Germinal center (tissue), 1 donor: ENCODE data around the gene KCNQ4.
A peak's percentile ranks its signal among the peaks of the same experiment; 100 is the strongest.

Source experiments
- DNase-seq: peaks from one replicate; pipeline ENCODE4 v3.0.0; 2012; ENCODE audit warnings: mixed read lengths, low spot score

The KCNQ4 gene

GRCh38 chr1:40783001-40783905 is at the start of gene KCNQ4:
KCNQ4 (plus strand) TSS chr1:40783787; CDS start chr1:40784094, 307 bp downstream.
- peak; percentile 40 for DNase-seq

GRCh38 chr1:40734882-40735628 is 48.5 kb upstream of the KCNQ4 start:
- DNase-seq: no peak

- no peak for DNase-seq
Observed at GRCh38 chr1:40736085-40736531, 47.5 kb upstream of the KCNQ4 start.

GRCh38 chr1:40738831-40739230 is 44.8 kb upstream of the KCNQ4 start:
- no peak for DNase-seq

- DNase-seq: no peak
Observed at GRCh38 chr1:40739455-40740008, 44.1 kb upstream of the KCNQ4 start.

DNA sequence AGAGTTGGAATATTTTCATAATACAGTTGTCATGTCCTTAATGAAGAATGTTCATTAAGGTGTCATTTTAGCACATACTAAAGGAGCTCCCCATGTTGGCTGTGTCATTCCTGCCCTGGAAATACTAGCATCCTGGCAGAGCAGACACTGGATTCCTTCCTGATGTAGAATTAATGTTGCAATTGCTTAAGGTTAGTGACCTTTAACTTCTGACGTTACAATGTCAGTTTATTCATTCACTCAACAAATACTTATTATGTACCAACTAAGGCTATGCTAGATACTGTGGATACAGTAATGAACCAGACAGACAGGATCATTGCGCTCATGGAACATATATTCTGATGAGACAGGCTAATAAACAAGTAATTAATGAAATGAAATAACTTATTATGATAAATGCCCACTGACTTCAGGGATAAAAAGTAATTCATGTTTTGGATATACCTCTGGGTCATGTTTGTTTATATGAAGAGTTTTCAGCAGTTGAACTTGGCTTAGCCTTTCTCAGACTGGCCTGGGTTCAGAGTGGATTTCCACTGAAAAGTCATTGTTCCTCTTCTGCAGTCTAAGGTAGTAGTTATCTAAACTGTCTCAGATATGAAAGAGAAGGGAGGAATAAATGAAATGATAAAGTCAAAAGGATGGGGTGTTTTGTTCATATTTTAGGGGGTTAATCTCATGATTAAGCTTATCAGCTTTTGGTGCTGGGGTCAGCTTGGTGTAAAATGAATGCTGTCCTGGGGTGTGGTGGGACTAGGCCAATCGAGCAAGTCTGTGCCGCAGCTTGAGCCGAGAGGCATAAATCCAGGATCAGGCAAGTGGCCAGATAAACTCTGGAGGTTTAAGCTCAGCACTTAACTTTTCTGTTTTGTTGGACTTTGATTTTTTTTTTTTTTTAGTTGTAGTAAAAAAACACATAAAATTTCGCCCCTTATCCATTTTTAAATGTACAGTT is 43.3 kb upstream of the KCNQ4 start:
- no peak for DNase-seq

DNA sequence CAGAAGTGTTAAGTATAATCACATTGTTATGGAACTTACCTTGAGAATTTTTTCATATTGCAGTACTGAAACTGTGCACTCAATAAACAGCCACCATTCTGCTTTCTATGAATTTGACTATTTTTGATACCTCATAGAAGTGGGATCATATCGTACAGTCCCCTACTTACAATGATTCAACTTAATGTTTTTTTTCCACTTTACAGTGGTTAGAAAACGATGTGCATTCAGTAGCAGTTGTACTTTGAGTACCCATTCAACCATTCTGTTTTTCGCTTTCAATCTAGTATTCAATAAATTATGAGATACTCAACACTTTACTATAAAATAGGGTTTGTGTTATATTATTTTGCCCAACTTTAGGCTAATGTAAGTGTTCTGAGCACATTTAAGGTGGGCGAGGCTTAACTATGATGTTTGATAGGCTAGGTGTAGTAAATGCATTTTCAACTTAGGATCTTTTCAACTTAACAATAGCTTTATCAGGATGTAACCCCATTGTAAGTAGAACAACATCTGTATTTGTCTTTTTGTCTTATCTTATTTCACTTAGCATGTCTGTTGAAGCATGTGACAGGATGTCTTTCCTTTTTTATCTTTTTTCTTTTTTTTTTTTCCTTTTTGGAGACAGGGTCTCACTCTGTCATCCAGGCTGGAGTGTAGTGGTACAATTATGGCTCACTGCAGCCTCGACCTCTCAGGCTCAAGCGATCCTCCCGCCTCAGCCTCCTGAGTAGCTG is 42.4 kb upstream of the KCNQ4 start:
- no peak for DNase-seq

GRCh38 chr1:40742363-40743061 is 41.1 kb upstream of the KCNQ4 start:
- DNase-seq: no peak

DNA sequence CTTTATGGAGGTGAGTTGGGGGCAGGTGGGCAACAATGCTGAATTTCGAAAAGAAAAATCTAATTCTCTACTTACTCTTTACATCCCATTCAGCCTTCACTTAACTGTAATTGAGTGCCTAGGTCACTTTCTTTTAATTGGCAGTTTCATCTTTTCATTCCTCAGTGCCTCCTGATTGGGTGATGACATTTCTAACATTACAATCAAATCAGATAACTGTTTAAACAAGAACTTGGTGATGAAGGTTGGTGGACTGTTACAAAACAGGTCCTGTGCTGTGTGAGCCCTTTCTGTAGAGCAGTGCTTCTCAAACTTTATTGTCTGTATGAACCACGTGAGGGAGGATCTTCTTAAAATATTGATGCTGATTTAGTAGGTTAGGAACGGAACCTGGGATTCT is 40.1 kb upstream of the KCNQ4 start:
- DNase-seq: no peak

- DNase-seq: no peak
Observed at GRCh38 chr1:40743860-40744259, 39.7 kb upstream of the KCNQ4 start.

DNA sequence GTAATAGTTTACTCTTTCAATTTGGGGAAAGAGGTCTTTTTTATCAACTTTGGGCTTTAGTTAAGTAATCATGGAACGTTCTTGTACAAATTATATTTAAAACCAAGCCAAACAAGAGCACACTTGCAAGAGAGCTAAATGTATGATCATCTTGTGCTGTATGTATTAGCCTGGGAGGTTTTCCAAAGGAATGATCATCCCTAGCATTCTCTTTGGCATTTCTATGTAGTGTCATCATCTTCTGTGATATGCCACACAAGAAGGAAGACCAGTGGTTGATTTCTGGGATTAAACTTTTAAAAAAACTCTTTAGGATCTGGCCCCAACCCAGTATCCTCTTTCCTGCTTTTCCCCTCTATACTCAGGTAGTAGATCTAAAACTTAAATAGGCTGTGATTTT is 38.4 kb upstream of the KCNQ4 start:
- DNase-seq: no peak

DNA sequence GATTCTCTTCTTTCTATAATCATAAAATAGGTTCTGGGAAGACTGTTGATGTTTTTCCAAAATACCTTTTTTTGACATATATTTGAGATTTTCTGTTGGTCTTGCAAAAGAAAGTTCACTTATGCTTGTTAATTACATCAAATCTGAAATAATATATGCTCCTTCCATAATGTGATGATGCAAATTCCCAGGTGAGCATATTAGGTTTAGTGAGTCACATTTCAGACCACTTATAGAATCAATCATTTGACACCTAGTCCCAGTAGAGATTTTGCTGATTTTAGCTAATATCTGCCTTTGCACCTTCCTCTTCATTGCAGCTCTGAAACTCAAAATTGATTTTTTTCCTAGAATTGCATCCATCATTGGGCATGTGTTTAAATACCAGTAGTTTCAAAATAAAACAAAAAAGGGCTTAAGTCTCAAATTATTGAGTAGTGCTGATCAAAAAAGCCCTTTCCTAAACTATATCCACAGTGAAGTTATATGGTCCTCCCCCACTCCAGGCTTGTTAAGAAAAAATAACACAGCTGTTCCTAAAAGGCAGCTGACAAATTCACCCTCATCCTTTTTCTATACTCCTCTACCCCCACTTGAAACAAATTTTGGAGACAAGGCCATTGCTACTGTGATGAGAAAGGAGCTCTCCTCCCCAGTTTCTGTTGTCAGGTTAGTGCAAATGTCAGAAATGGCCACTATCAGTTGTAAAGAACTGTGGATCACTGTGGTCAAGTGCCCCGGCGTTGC is 37.1 kb upstream of the KCNQ4 start:
- DNase-seq: no peak

DNA sequence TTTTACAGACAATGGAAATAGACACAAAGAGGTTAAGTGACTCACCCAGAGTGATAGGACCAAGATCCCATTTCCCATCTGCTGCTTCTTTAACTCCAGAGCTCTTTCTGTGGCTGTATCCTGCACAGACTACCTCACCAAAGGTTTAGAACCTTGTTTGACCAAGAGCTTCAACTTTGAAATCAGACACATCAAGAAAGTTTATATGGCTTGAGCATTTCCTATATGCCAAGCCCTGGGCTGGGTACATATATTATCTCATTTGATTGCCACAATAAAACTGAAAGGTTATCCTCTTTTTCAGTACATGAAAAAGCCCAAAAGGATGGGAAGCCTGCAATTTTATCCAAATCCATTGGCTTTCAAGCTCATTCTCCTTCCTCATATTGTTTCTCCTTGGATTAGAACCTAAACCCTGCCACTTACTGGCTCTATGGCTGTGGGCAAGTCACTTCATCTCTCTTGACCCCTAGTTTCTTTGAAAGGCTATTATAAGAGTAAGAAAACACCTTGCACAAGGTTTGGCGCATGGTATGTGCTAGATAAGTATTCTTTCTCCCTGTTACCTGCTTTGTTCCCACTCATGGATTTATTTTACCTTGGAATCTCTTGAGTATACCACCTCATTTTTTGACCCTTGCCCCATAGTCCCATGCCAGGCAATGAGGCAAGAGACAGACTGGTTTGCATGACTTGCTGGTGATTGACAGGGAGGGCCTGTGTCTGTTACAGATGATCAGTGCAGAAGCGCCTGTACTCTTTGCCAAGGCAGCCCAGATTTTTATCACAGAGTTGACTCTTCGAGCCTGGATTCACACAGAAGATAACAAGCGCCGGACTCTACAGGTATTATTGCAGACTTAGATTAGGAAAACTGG is 34.5 kb upstream of the KCNQ4 start:
- DNase-seq: no peak

DNA sequence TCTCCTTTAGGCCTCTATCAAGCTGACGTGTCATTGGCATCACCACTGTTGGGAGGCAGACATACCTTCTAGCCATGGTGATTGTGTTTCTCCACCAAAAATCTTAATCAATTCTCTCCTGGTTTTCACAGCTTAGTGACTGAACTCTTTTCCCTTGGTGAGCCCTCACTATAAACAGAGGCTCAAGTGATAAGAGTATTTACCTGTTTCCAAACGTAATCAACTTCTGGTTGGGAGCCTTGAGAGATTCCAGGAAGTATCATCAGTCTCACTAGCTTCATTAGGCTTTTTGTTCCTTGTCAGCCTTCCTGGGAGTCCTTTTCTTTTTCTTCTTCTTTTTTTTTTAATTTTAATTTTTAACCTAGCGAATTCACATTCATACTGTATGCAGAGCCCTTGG is 33.8 kb upstream of the KCNQ4 start:
- no peak for DNase-seq

GRCh38 chr1:40750451-40750908 is 33.1 kb upstream of the KCNQ4 start:
- no peak for DNase-seq

DNA sequence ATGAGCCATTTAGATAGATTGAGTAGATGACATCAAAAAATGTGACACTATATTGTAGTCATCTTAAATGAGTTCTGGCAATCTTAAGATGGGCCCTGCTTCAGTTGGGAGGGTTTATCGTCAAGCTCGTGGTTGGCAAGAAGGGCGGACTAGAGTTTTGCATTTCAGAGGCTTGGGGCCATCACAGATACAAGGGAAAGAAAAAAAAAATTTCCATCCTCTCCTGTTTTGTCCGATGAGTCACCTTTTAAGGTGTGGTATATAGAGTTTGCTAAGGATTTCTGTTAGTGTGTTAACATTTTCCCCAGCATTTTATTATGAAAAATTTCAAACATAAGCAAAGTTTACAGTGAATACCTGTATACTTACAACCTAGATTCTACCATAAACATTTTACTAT is 31.8 kb upstream of the KCNQ4 start:
- no peak for DNase-seq

DNA sequence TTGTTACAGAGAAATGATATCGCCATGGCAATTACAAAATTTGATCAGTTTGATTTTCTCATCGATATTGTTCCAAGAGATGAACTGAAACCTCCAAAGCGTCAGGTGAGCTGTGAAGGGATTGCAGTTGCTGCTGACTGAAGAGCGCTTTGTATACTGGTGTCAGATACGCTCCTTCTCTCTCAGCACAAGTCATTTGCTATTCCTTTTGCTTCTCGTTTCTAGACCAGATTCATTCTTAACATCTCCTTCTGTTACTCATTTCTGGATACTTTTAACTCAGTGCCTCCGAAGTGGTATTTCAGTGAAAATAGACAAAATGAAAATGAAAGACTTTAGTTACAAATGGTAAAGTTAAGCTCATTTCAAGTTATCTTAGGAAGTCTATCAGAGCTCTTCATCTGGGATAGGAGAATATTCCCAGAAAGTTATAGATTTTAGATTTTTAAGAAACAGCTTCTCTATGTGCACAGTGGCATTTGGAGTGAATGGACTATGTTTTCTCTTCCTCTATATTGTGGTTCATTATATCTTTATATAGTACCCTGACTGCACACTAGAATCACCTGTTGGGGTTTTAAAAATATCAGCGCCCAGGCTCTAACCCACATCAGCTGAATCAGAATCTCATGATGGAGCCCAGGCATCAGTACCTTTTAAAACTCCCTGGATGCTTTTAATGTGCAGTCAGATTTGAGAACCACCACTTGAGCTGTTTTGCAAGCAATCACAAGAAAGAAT is 30.3 kb upstream of the KCNQ4 start:
- no peak for DNase-seq

DNA sequence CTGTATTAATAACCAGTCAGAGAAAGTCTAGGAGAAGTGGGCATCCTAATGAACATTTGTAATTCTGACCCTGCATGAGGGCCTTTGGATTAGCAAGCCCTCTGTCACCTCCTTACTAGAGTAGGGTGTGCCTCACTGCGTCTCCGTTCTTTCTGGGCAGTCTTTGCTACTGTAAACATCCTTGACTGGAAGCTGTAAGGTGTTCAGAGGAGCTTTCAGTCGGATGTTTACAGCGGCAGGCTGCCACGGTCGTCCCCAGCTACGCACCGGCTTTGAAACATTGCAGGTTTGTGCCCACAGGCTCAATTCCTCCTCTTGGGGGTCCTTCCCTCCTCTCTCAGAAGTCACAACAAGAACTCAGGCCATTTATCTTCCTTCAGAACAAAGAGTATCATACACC is 29.4 kb upstream of the KCNQ4 start:
- no peak for DNase-seq
